Uterus (tissue), 2 donors: ENCODE measurements around the gene MGRN1.

ENCODE experiments used
- CTCF ChIP-seq, 4 experiments: fragments of 200-600 bp in 2 of 4; fragments of 450-650 bp in 2 of 4; sonication (generic) in 2 of 4; IDR thresholded peaks; one replicate each; pipeline ENCODE4 v1.5.1; 2016 to 2019; ENCODE audit warnings: antibody characterized with exemption in 4 of 4, mild to moderate bottlenecking in 2 of 4, moderate library complexity in 1 of 4
- POLR2A ChIP-seq, 2 donors: fragments of 450-650 bp; IDR thresholded peaks; one replicate each; pipeline ENCODE4 v1.6.1; 2016; ENCODE audit warnings: antibody characterized with exemption in 2 of 2, mild to moderate bottlenecking in 1 of 2, moderate library complexity in 1 of 2

DNA sequence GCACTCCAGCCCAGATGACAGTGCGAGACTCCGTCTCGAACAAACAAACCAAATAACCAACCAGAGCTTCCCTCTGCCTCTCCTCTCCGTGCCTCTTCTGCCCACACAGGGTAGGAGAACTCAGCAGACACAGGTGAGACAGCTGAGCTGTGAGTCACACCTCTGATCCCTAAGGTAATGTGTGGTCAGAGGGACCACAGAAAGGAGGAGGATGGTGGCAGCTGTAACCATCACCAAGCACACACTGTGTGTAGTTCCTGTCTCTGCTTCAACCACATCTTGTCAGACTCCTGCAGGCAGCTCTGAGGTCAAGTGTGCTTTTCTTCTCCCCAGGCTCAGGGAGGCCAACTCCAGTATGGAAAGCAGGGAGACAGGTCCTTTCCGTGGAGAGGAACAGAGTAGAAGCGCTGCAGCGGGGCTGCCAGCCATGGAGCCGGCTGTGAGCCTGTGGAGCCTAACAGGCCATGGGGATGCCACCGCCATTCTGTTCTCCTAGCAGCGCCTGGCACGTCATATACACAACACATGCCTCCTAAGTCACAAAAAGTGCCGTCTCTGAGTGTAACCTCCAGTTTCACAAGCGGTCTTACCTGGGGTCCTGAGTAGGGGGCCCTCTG, 75.9 kb downstream of the MGRN1 start:
- TF ChIP-seq CTCF (IDR thresholded peaks at IDR 0.05), result no peak
- TF ChIP-seq POLR2A (IDR thresholded peaks at IDR 0.05), result no peak
